Uterus (tissue), 4 donors: ENCODE results near the gene UBE2R2. TPM values are rescaled to one million over a fixed set of nuclear protein-coding genes. Genes with fewer than 3 reads are reported as not detected.
A peak's percentile ranks its signal among the peaks of the same experiment; 100 is the strongest.
"Not testable (repeated sequence)": the region's sequence is repeated elsewhere in the genome, so short reads cannot be mapped to it uniquely, and the experiment has no call there.

Source experiments
- DNase-seq, 2 donors: peaks; one replicate each; pipeline ENCODE4 v3.0.0-alpha.2; 2019 to 2020
- H3K27ac ChIP-seq, 2 donors: fragments of 200-600 bp; sonication (generic); 1 replicate in 1 of 2; 2 replicates in 1 of 2; pipeline ENCODE4 v1.5.1; 2016 to 2018
- H3K27me3 ChIP-seq, 2 donors: fragments of 200-600 bp; sonication (generic); one replicate each; pipeline ENCODE4 v1.5.1; 2018 to 2019; ENCODE audit warnings: control low read depth in 1 of 2
- H3K36me3 ChIP-seq, 2 donors: fragments of 200-600 bp; sonication (generic); one replicate each; pipeline ENCODE4 v1.5.1; 2019; ENCODE audit warnings: control low read depth in 1 of 2
- H3K4me1 ChIP-seq, 2 donors: fragments of 200-600 bp; sonication (generic); one replicate each; pipeline ENCODE4 v1.5.1; 2018 to 2019; ENCODE audit warnings: control low read depth in 1 of 2
- H3K4me3 ChIP-seq, 2 donors: fragments of 200-600 bp; sonication (generic); 1 replicate in 1 of 2; 2 replicates in 1 of 2; pipeline ENCODE4 v1.5.1; 2018 to 2019; ENCODE audit warnings: mild to moderate bottlenecking in 1 of 2
- H3K9me3 ChIP-seq, 2 donors: fragments of 200-600 bp; sonication (generic); one replicate each; pipeline ENCODE4 v1.5.1; 2019; ENCODE audit warnings: control low read depth in 1 of 2
- CTCF ChIP-seq, 4 experiments: fragments of 200-600 bp in 2 of 4; fragments of 450-650 bp in 2 of 4; sonication (generic) in 2 of 4; IDR thresholded peaks; one replicate each; pipeline ENCODE4 v1.5.1; 2016 to 2019; ENCODE audit warnings: antibody characterized with exemption in 4 of 4, mild to moderate bottlenecking in 2 of 4, moderate library complexity in 1 of 4
- POLR2A ChIP-seq, 2 donors: fragments of 450-650 bp; IDR thresholded peaks; one replicate each; pipeline ENCODE4 v1.6.1; 2016; ENCODE audit warnings: antibody characterized with exemption in 2 of 2, mild to moderate bottlenecking in 1 of 2, moderate library complexity in 1 of 2
- intact Hi-C: fragments of 100-400 bp; cut with DNase I; formaldehyde crosslinking; loops from one replicate; pipeline ENCODE4 v1.15.1; 2023; ENCODE audit warnings: low total_unique reads
- total RNA-seq, 4 donors: library from RNA; depleted of rRNA in 3 of 4; stranded (reverse); fragments of >200 nt in 3 of 4; gene quantifications; one replicate each; pipeline versions ENCODE4 v1.1.0 to v1.2.4, GENCODE V29; 2014 to 2023
- donor health status: DM: yes; HTN: yes; CAD: no.

Gene UBE2R2
- total RNA-seq: 10 to 100 TPM in 3 of 4 donors, 1 to 10 TPM in 1; 5.4 to 46.9 (median 22.1) TPM

- Histone ChIP-seq H3K27ac (peak within 1 kb of the TSS; percentile 99), H3K4me1 (no peaks in the 10 kb centered on the region), H3K27me3 (no peaks in the 10 kb centered on the region), H3K9me3 (no peaks in the 10 kb centered on the region), H3K36me3 (no peaks in the 10 kb centered on the region), H3K4me3 (peak within 1 kb of the TSS; percentile 71 to 90)
- peak; percentile 89 to 90 for DNase-seq
- intact Hi-C loops: no loop called here
- TF ChIP-seq CTCF (IDR thresholded peaks at IDR 0.05) (peak in 1 of 4 experiments; percentile 5), POLR2A (IDR thresholded peaks at IDR 0.05) (peak; percentile 29 to 72)
Measured at GRCh38 chr9:33816327-33817252, at the start of gene UBE2R2. Gene UBE2R2, plus strand, starts transcription at chr9:33817160. Its CDS starts 598 bp downstream, at chr9:33817758.

- H3K36me3 ChIP-seq, DNase-seq, H3K9me3 ChIP-seq, intact Hi-C loops, H3K4me1 ChIP-seq, H3K27ac ChIP-seq, H3K4me3 ChIP-seq, H3K27me3 ChIP-seq: not testable (repeated sequence)
Measured at GRCh38 chr9:33770156-33770880, 46.6 kb upstream of the UBE2R2 start.

GRCh38 chr9:33773135-33773534, 43.8 kb upstream of the UBE2R2 start:
- H3K4me3 ChIP-seq, intact Hi-C loops, H3K27me3 ChIP-seq: not testable (repeated sequence)

GRCh38 chr9:33774074-33774659, 42.8 kb upstream of the UBE2R2 start:
- H3K9me3 ChIP-seq, DNase-seq, H3K27me3 ChIP-seq, intact Hi-C loops, H3K27ac ChIP-seq, H3K36me3 ChIP-seq, H3K4me1 ChIP-seq, H3K4me3 ChIP-seq: not testable (repeated sequence)

More at GRCh38 chr9:33773135-33773534, 43.8 kb upstream of the UBE2R2 start:
- H3K4me1 ChIP-seq, H3K36me3 ChIP-seq, H3K9me3 ChIP-seq, H3K27ac ChIP-seq, DNase-seq: not testable (repeated sequence)

GRCh38 chr9:33776578-33776977, 40.4 kb upstream of the UBE2R2 start:
- H3K4me3 ChIP-seq: no peak overlapping the region
- no peaks in the 10 kb centered on the region for H3K27me3 ChIP-seq
- no peaks in the 10 kb centered on the region for H3K36me3 ChIP-seq
- DNase-seq: no peak
- H3K9me3 ChIP-seq: no peaks in the 10 kb centered on the region
- no peak for TF ChIP-seq CTCF (IDR thresholded peaks at IDR 0.05)
- TF ChIP-seq POLR2A (IDR thresholded peaks at IDR 0.05): no peak
- H3K27ac ChIP-seq: no peak overlapping the region
- no peaks in the 10 kb centered on the region for H3K4me1 ChIP-seq
- intact Hi-C loops: no loop called here

- Histone ChIP-seq H3K27ac (no peak overlapping the region), H3K4me1 (no peaks in the 10 kb centered on the region), H3K36me3 (no peaks in the 10 kb centered on the region), H3K4me3 (no peak overlapping the region), H3K27me3 (no peaks in the 10 kb centered on the region), H3K9me3 (no peaks in the 10 kb centered on the region)
- DNase-seq: peak in 1 of 2 donors; percentile 18
- intact Hi-C loops: no loop called here
- TF ChIP-seq POLR2A (IDR thresholded peaks at IDR 0.05) (no peak), CTCF (IDR thresholded peaks at IDR 0.05) (peak in 3 of 4 experiments; percentile 42 to 73 (median 43))
Measured at GRCh38 chr9:33778700-33779351, 38.1 kb upstream of the UBE2R2 start.
